HG03280 (cell line): Measurements from ENCODE around the gene CACHD1.
"Not testable (repeated sequence)": the region's sequence is repeated elsewhere in the genome, so short reads cannot be mapped to it uniquely, and the experiment has no call there.

Experiments used
- ATAC-seq: cut with Tn5 transposase; IDR thresholded peaks from one replicate; pipeline ENCODE4 v1.9.1; 2021; ENCODE audit warnings: mild to moderate bottlenecking, moderate library complexity; ENCODE audit not compliant: unreplicated experiment

CACHD1 gene

GRCh38 chr1:64495878-64496277, 25.9 kb downstream of the CACHD1 start:
- no peak for ATAC-seq

GRCh38 chr1:64496606-64497005, 26.7 kb downstream of the CACHD1 start:
- no peak for ATAC-seq

- ATAC-seq, result no peak
Measured at GRCh38 chr1:64497088-64497883, 27.4 kb downstream of the CACHD1 start.

GRCh38 chr1:64498325-64498724, 28.4 kb downstream of the CACHD1 start:
- ATAC-seq, result no peak

GRCh38 chr1:64499011-64499410, 29.1 kb downstream of the CACHD1 start:
- no peak for ATAC-seq

GRCh38 chr1:64499966-64500365, 30.0 kb downstream of the CACHD1 start:
- no peak for ATAC-seq

GRCh38 chr1:64502083-64502482, 32.2 kb downstream of the CACHD1 start:
- no peak for ATAC-seq

- ATAC-seq, result no peak
Measured at GRCh38 chr1:64502931-64503330, 33.0 kb downstream of the CACHD1 start.

GRCh38 chr1:64505232-64505943, 35.5 kb downstream of the CACHD1 start:
- ATAC-seq, result no peak

- ATAC-seq, result no peak
Measured at GRCh38 chr1:64505944-64506655, 36.2 kb downstream of the CACHD1 start.

GRCh38 chr1:64508629-64509028, 38.7 kb downstream of the CACHD1 start:
- ATAC-seq, result no peak

GRCh38 chr1:64511044-64511443, 41.1 kb downstream of the CACHD1 start:
- ATAC-seq, result no peak

- not testable (repeated sequence) for ATAC-seq
Measured at GRCh38 chr1:64512206-64512605, 42.3 kb downstream of the CACHD1 start.

GRCh38 chr1:64513545-64513944, 43.6 kb downstream of the CACHD1 start:
- ATAC-seq, result no peak

GRCh38 chr1:64514197-64514765, 44.4 kb downstream of the CACHD1 start:
- ATAC-seq, result no peak

GRCh38 chr1:64515427-64515826, 45.5 kb downstream of the CACHD1 start:
- no peak for ATAC-seq

GRCh38 chr1:64516301-64516700, 46.4 kb downstream of the CACHD1 start:
- no peak for ATAC-seq

GRCh38 chr1:64516803-64517568, 47.1 kb downstream of the CACHD1 start:
- ATAC-seq, result no peak

- no peak for ATAC-seq
Measured at GRCh38 chr1:64517640-64518039, 47.7 kb downstream of the CACHD1 start.

- ATAC-seq, result no peak
Measured at GRCh38 chr1:64518692-64519481, 49.0 kb downstream of the CACHD1 start.
